ENCODE data around the gene PRPF19.

The PRPF19 gene

DNA sequence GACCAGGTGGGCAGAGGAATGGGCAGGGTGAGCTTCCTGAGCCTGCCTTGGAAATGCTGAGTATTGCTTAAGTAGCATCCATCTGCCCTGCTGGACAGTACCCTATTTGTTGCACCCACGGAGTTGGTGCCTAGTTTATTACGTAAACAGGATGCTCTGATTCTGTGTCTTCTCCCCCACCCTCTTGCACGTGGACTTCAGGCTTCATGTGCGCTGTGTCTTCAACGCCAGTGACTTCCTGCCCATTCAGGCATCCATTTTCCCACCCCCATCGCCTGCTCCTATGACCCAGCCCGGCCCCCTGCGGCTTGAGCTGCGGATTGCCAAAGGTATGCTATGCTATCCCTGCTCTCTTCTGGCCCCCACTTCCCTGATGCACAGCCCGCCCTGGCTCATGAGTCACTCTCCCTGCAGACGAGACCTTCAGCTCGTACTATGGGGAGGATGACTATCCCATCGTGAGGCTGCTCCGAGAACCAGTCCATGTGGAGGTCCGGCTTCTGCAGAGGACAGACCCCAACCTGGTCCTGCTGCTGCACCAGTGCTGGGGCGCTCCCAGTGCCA is 33.3 kb downstream of the PRPF19 start:
- no peak for TF ChIP-seq ZNF274 (IDR thresholded peaks at IDR 0.05; ENCODE audit: low read depth, low read length)
- no peak overlapping the region for H3K4me3 ChIP-seq (ENCODE audit: low read length)

DNA sequence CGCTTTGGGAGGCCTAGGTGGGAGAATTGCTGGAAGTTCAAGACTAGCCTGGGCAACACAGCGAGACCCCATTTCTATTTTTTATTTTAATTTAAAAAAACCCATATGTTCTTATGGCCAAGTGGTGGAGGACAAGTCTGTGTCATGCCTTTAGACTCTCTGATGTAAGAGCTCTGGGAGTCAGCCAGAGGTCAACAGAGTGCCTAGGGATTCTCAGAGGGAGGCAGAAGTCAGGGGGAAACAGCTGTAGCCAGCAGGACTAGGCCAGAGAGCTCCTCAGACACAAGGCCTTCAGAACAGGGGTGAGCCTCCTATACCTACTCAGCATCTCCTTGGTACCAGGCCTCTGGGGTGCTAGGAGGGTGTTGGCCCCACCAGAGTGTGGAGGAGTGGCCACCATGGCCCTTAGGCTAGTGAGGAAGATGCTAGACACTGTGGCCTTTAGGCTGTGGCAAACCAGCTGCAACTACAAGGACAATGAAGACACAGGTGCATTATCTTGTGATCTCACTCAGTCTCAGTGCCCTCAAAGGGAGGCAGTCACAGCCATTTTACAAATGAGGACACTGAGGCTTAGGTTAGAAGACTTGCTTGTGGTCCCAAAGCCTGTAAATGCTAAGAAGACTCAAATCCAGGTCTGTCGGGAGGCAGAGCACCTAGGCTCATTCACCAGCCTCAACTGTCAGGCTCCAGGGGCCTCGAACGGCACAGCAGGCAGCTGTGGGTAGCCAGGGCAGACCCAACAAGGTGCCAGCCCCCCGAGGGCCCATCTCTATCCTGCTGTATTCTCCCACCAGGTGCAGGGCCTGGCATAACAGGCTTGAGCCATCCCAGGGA is 34.0 kb downstream of the PRPF19 start:
- H3K4me3 ChIP-seq (ENCODE audit: low read length), result no peak overlapping the region
- TF ChIP-seq ZNF274 (IDR thresholded peaks at IDR 0.05; ENCODE audit: low read depth, low read length), result no peak

DNA sequence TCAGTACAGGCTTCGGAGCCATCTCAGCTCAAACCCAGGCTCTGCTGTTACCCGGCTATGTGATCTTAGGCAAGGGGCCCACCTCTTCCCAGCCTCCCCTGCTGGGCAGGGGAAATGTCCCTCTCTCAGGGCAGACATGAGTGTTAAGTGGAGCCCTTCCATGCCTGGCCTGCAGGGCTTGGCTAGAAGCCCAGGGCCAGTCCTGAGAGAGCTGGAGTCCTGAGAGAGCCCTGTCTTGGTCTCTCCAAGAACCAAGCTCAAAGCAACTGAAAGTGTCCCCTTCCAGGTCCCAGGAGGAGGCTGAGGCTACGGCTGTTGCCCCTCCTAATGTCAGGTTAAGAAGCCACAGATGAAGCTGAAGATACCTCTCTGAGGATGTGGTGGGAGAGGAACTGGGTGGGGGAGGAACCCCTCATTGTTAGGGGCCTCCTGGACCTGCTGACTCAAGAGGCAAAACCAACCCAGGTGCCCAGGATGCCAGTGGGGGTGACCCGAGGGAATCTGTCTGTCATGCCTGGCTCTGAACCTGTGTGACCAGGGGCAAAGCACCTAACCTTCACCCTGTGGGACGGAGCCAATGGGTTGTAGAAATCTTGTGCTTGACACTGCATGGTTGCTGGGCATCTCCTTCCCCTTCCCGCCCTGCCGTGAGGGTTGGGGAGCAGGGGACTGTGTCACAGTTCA is 34.9 kb downstream of the PRPF19 start:
- H3K4me3 ChIP-seq (ENCODE audit: low read length), result no peak overlapping the region
- no peak for TF ChIP-seq ZNF274 (IDR thresholded peaks at IDR 0.05; ENCODE audit: low read depth, low read length)

DNA sequence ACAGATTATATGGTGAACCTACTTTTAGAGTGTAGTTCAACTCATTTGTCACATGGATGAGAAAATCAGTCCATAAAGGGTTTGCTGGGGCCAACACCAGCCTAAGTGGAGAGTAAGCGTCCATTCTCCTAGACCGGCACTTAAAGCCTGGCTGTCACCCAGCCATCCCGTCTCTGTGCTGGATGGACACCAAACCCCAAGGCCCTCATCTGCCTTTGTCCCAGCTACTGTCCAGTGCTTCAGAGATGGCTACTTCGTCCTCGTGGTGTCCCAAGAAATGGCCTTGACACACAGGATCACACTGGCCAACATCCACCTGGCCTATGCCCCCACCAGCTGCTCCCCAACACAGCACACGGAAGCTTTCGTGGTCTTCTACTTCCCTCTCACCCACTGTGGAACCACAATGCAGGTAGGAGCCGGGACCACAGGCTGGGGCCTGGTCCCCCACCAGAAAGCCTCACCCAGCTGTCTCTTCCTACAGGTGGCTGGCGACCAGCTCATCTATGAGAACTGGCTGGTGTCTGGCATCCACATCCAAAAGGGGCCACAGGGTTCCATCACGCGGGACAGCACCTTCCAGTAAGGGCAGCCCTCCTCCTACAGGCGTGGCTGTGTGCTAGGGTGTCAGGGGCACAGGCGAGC is 35.5 kb downstream of the PRPF19 start:
- no peak for TF ChIP-seq ZNF274 (IDR thresholded peaks at IDR 0.05; ENCODE audit: low read depth, low read length)
- H3K4me3 ChIP-seq (ENCODE audit: low read length), result no peak overlapping the region

DNA sequence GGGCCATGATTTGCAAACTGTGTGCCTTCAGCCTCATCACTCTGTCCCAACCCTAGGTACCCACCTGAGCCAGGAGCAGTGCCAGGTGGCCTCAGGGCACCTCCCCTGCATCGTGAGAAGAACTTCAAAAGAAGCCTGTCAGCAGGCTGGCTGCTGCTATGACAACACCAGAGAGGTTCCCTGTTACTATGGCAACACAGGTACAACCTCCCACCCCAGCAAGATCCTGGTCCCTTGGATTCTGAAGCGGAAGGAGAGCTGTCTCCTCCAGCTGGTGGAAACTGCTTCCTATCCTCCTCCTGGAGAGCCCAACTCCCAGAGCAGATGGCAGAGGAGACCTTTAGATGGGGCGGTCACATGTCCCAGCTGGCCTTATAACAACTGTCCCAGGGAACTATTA is 36.1 kb downstream of the PRPF19 start:
- no peak overlapping the region for H3K4me3 ChIP-seq (ENCODE audit: low read length)
- TF ChIP-seq ZNF274 (IDR thresholded peaks at IDR 0.05; ENCODE audit: low read depth, low read length), result no peak

DNA sequence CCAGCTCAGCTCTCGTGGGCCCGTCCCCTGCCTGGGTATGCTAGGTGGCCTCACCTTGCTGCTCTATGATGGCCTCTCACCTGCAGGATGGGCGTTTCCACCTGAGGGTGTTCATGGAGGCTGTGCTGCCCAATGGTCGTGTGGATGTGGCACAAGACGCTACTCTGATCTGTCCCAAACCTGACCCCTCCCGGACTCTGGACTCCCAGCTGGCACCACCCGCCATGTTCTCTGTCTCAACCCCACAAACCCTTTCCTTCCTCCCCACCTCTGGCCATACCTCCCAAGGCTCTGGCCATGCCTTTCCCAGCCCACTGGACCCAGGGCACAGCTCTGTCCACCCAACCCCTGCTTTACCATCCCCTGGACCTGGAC is 36.9 kb downstream of the PRPF19 start:
- no peak for TF ChIP-seq ZNF274 (IDR thresholded peaks at IDR 0.05; ENCODE audit: low read depth, low read length)
- no peak overlapping the region for H3K4me3 ChIP-seq (ENCODE audit: low read length)

DNA sequence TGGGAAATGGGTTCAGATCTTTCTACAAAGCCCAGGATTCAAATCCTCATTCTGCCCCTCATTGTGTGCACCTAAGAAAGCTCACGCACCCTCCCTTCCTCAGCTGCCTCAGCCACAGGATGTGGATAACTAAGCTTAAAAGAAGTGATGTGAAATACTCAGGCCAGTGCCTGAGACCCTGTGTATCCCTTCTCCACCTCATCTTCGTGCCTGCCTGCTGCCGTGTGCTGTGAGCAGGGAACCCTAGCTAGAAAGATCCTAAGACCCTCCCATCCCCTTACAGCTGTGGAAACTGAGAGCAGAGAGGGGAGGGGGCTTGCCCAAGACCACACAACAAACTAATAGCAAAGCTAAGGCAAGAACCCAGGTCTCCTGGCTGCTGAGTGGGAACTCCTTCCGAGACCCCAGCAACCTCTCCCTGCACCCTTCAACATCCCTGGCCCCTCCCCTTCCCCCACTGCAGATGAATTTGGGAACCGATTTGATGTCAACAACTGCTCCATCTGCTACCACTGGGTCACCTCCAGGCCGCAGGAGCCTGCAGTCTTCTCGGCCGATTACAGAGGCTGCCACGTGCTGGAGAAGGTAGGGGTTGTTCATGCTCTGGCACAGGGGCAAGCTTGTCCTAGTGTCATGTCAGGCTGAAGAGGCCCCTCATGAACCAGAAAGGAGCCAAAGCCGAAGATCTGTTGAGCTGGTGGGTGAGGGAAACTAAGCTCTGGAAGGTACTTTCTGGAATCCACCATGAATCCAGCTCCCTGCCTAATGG is 37.5 kb downstream of the PRPF19 start:
- no peak overlapping the region for H3K4me3 ChIP-seq (ENCODE audit: low read length)
- no peak for TF ChIP-seq ZNF274 (IDR thresholded peaks at IDR 0.05; ENCODE audit: low read depth, low read length)

DNA sequence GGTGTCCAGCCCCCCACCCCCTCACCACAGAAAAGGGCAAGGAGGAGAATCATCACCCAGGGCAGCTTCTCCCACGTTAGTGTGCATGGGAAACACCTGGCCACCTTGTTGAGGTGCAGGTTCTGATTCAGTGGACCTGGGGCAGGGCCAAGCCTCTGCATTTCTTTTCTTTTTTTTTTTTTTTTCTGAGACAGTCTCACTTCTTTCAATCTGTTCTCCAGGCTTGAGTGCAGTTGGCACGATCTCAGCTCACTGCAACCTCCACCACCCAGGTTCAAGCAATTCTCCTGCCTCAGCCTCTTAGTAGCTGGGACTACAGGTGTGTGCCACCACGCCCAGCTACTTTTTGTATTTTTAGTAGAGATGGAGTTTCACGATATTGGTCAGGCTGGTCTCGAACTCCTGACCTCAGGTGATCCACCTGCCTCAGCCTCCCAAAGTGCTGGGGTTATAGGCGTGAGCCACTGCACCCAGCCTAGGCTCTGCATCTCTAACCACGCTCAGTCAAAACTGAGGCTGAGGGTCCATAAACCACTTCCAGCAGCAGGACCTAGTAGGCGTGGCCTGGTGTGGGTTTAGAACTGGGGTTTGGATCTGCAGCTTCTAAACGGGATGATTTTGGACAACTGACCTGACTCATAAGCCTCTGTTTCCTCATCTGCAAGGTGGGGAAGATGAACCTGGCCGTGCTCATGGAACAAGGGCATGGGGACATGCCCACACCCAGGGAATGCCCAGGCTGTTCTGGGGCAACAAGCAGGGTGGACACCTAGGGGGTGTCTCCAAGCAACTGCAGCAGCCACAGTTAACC is 38.3 kb downstream of the PRPF19 start:
- TF ChIP-seq ZNF274 (IDR thresholded peaks at IDR 0.05; ENCODE audit: low read depth, low read length), result no peak

DNA sequence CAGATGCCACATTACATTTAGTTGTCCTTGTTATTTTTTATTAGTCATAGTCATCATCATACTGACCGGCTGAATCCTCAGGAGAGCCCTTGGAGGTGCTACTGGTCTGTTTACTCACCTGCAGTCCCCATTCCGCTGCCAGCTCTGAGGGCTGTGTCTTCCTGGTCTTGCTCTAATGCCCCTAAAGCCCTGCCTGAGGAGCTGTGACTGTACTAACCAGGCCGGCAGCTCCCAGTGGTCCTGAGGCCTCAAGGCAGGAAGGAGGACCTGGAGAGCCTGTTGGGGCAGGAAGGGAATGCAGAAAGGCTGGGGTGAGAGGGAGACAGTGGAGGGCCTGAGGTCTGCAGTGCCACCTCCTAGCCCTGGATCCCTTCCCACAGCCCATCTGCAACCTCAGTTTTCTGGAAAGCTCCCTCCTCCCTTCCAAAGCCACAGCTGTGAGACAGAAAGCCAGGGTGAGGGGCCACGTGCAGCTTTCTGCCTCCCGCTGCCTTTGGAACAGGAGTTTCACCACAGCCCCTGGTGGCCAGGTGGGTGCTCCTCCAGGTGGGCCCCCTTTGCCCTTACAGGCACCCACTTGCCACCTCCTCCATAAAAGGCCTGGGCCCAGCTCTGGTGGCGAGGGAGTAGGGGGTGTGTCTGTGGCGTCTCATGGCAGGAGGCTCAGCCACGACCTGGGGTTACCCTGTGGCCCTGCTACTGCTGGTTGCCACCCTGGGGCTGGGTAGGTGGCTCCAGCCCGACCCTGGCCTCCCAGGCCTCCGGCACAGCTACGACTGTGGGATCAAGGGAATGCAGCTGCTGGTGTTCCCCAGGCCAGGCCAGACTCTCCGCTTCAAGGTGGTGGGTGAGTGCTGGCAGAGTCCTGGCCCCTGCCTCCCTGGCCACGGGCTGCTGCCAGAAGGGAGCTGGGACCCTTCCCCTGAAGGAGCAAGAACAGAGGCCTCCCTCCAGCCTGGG is 39.2 kb downstream of the PRPF19 start, which contains the start of gene ZP1:
ZP1 (plus strand) TSS at position 632 of the 960 bp plus-strand sequence; CDS start at position 652, 20 bp downstream.
- H3K4me3 ChIP-seq (ENCODE audit: low read length), result no peak within 1 kb of the TSS
- no peak for TF ChIP-seq ZNF274 (IDR thresholded peaks at IDR 0.05; ENCODE audit: low read depth, low read length)

More for the DNA sequence above, 38.3 kb downstream of the PRPF19 start:
- no peak overlapping the region for H3K4me3 ChIP-seq (ENCODE audit: low read length)

DNA sequence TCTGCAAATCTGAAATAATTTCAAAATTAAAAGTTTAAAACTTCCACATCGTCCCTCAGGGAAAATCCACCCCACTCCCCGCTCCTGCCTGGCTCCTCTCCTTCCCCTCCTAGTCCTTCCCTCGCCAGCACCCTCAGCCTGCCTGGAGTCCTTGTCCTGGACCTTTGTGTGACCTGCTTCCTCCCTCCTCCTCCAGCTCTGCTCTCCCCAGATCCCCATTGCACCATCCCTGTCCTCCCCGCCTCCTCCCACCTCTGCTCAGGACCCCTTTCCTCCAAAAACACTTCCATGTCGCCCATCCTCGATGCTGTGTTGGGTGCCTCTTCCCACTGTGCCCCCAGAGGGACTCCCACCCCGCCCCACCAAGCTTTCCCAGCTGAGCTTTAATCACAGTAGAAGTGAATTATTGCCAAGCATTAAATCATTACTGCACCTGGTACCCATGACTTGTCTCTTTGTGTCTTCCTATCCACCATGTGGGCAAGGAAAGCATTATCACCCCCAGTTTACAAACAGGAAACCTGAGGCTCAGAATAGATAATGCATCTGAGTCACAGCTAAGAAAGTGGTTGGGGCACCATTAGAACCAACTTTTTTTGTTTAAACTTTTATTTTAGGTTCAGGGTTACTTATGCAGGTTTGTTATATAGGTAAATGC is 41.4 kb downstream of the PRPF19 start:
- no peak overlapping the region for H3K4me3 ChIP-seq (ENCODE audit: low read length)
- TF ChIP-seq ZNF274 (IDR thresholded peaks at IDR 0.05; ENCODE audit: low read depth, low read length), result no peak
